NCI-H2107 treated with DMSO at 0.1 percent for 48 hours (cell line): ENCODE results near the gene HK1.
"Not testable (repeated sequence)": the region's sequence is repeated elsewhere in the genome, so short reads cannot be mapped to it uniquely, and the experiment has no call there.

ENCODE experiments used
- DNase-seq: peaks from one replicate; lab custom pipeline; 2025; ENCODE audit not compliant: unreplicated experiment; lab: John Stamatoyannopoulos, UW

Gene HK1

DNA sequence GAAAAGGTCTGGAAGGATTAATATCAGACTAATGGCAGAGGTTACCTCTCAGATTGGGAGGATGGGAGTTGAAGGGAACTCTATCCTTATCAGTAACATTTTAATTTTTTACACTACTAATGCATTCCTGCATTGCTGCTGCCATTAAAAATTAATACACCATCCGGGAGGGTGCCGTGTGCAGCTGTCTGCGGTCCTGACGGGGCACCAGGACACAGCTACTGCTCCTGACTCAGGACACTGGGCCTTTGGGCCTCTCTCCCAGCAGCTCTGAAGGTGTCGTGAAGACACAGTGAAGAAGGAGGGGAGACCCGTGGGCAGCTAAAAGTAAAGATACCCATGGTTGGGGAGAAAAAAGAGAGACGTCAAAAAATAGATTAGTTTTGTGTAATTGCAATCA lies 23.4 kb upstream of the HK1 start:
- DNase-seq: no peak

DNA sequence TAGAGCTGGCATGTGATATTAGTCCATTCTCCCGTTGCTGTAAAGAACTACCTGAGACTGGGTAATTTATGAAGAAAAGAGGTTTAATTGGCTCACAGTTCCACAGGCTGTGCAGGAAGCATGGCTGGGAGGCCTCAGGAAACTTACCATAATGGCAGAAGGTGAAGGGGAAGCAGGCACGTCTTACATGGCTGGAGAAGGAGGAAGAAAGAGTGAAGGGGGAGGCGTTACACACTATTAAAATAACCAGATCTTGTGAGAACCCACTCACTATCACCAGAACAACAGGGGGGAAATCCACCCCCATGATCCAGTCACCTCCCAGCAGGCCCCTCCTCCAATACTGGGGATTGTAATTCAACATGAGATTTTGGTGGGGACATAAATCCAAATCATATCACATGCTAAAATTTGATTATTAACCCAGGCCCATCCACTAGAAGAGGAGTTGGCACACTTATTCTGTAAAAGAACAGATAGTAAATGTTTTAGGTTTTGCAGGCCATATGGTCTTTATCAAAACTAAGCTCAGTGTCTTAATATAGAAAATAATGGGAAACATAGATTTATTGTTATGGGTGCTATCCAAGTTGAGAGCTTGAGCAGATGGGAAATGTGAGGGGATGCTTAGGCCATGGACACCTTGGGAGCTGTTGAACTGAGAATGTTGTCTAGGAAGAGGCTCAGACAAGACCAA lies 18.6 kb upstream of the HK1 start:
- no peak for DNase-seq

- no peak for DNase-seq
These were observed 17.1 kb upstream of the HK1 start for GRCh38 chr10:69261184-69261583.

- no peak for DNase-seq
These were observed 16.0 kb upstream of the HK1 start for GRCh38 chr10:69262292-69262751.

GRCh38 chr10:69265521-69265920 lies 12.8 kb upstream of the HK1 start:
- DNase-seq: no peak

DNA sequence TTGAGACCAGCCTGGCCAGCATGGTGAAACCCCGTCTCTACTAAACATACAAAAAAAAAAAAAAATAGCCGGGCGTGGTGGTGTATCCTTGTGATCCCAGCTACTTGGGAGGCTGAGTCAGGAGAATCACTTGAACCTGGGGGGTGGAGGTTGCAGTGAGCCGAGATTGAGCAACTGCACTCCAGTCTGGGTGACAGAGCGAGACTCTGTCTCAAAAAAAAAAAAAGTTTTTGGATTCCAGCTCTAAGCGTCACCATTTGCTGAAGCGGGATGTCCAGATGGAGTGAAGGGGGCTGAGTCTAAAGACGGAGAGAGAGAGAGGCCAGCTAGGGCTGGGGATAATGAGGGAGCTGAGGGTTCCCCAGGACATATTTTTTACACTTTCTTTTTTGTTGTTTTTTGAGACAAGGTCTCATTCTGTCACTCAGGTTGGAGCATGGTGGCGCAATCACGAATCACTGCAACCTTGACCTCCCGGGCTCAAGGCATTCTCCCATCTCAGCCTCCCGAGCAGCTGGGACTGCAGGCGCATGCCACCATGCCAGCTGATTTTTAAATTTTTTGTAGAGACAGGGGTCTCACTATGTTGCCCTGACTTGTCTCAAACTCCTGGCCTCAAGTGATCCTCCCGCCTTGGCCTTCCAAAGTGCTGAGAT lies 9.4 kb upstream of the HK1 start:
- DNase-seq: no peak

DNA sequence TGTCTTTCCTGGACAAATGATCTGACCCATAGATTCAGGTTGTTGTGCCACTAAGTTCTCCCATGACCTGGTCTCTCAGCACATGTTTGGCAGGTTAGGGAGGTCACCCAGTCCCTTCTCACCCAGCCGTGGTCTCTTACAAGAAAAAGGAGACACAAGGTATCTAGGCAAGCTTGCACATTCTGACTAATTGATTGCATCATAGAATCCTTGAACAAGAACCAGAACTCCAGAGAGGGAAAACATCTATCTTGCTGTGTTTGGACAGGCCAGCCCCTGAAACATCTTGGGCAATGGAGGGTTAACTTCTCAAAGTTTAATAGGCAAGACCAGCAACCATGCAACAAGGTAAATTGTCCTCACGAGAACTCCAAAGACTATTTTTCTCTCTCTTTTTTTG lies 8.5 kb upstream of the HK1 start:
- DNase-seq: no peak

DNA sequence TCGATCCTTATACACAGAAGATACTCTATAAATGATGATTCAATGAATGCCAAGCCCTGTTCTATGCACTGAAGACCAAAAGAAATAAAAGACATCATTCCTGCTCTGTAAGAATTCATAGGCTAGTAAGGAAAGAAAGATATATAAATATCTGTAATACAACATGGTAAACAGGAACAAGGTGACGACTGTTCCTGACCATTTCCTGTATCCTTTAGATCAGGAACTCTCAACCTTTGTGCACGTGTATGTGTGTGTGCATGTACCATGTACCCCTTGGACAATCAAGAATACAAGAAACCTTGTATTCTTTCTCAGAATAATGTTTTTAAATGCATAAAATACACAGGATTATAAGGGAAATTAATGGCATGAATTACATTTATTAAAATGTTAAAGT lies 7.3 kb upstream of the HK1 start:
- DNase-seq: no peak

DNA sequence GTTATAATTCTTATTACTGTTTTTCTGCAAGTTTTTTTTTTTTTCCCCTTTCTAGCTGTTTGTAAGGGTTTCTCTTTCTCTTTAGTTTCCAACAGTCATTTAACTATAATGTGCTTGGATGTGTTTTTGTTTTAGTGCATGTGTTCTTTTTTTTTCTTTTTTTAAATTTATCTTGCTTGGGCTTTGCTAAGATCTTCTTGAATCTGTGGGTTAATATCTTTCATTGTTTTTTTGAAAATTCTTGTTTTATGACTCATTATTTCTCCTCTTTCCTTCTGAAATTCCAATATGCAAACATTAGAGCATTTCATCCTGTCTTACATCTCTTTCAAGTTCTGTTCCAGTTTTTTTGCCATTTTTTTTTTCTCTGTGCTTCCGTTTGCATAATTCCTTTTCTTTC lies 5.7 kb upstream of the HK1 start:
- no peak for DNase-seq

- no peak for DNase-seq
These were observed 2.9 kb upstream of the HK1 start for GRCh38 chr10:69275444-69275843.

- no peak for DNase-seq
These were observed 1.8 kb upstream of the HK1 start for GRCh38 chr10:69276503-69276902.

DNA sequence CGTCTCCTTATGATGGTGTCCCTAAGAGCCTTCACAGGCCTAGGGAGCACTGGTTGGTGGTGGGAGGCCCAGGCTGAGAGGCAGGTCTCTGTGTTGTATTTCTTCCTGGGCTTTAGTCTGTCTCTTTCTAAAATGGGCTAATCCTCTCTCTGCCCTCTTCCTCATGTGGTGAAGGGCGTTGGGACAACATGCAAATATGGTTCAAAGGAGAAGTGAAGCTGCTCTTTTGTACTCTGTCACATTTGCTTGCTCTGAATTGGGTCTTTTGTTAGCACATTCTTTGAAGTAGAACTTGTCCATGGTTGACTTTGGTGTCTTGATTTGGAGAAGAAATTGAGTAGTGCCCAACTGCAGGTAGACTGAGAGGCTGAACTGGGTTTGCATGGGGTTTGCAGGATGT lies 814 bp downstream of the HK1 start:
- DNase-seq: no peak

DNA sequence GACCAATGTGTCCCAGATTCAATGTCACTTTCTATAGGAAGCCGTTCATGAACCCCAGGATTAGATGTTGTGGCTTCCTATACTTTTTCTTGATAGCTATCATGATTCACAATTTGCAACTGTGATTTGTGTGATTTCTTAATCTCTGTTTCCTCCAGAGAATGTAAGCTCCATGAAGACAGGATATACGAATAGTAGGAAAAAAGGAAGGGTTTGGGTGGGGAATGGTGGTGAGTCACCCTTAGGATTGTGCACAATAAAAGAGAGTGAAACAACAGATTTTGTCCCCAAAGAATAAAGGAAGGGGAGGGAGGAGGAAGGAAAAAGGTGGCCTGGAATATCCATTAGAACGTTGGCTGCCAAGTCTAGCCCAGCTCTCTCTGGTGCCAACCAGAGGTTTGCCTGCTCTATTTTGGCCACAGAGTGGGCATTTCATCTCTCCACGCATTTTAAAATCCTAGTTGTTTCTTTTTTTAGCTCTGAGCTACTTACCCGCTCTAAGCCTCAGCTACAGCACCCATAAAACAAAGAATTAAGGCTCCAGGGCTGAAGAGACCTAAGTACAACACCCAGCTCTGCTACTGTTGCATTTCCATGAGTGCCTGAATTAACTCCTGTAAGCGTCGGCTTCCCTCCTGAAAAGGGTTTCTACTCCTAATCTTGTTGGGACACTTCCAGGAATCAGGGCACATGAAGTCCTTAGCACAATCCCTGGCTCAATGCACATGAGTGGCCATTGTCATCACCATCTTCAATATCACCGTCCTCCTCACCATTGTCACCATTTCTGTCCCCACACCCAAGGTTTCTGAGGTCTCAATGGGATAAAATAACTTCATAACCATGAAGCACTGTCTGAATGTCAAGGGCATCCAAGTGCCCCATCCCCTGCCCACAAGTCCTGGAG lies 3.5 kb downstream of the HK1 start:
- DNase-seq: no peak

- DNase-seq: not testable (repeated sequence)
These were observed 6.1 kb downstream of the HK1 start for GRCh38 chr10:69284402-69284801.

DNA sequence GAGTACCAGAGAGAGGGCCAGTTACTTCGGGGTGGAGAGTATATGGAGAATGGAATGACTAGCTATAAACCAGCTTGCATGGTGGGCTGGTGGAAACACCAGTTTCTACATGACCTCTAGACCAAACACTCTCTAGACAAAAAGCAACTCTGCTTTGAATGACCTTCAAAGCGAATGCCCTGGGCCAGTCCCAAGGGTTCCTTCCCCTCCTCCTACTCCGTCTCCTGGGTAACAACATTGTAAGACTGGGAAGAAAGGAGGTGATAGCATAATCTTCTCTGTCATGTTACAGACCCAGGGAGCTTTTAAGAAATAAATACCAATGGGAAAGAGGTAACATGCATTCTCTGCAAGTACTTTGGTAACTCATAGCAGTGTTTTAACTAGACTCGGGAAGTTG lies 7.4 kb downstream of the HK1 start:
- DNase-seq: no peak

DNA sequence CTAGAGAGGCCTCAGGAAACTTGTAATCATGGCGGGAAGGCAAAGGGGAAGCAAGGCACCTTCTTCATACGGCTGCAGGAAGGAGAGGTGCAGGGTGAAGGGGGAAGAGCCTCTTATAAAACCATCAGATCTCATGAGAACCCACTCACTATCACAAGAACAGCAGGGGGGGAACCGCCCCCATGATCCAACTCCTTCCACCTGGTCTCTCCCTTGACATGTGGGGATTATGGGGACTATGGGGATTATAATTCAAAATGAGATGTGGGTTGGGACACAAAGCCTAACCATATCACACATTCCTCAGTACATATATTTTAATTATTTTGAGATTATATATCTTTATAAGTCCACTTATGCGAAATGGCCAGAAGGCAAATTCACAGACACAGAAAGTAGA lies 8.9 kb downstream of the HK1 start:
- no peak for DNase-seq

DNA sequence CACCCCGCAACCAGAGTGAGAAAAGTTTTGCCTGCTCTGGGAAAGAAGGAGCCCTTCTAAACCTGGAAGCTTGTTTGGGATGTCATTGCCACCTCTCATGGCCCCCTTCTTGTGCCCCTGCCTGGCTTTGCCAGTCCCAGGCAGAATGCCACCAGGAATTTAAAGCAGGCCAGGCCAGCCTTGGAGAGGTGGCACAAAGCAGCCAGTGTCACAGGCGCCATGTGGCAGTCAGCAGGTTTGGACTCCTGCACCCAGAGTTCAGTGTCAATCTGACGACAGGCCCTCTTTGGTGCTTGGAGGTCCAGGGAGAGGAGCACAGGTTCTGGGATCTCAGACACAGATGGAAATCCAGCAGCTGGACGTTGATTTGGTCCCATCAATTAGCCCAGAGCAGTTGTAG lies 12.7 kb downstream of the HK1 start:
- no peak for DNase-seq

- no peak for DNase-seq
These were observed 14.2 kb downstream of the HK1 start for GRCh38 chr10:69292459-69292858.

DNA sequence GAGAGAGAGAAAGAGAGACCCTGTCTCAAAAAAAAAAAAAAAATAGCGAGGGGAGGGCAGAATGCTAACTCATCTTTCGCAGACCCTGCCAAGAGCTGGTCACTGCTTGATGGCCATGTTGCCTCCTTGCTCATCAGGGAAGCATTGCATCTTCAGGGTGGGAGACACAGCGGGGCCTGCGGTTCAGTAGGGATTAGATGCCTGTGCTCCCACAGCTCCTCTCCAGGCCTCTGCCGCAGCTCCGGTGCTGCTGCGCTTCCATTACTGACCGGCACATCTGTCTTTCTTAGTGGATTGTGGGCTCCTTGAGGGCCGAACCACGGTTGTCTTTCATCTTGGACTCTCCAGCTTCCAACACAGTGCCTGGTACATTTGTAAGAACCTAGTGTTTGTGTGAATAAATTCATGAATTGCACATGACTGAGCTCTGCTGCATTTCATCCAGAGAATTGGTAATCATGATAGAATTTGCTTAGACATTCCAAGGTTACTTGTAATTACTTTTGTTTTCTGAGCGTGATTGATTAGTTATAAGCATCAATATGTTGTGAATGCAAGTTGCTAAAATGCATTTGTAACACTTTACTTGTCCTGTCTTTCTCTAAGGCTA lies 16.8 kb downstream of the HK1 start:
- no peak for DNase-seq

- no peak for DNase-seq
These were observed 25.3 kb downstream of the HK1 start for GRCh38 chr10:69303632-69304051.

GRCh38 chr10:69306421-69306820 lies 28.1 kb downstream of the HK1 start:
- DNase-seq: no peak
